K562 (cell line): ENCODE results near the gene CEP135. TPM values are rescaled to one million over a fixed set of nuclear protein-coding genes. Genes with fewer than 3 reads are reported as not detected.

ENCODE experiments used
- C11orf30 ChIP-seq: fragments of 450-650 bp; IDR thresholded peaks from 2 replicates; pipeline ENCODE4 v1.6.1; 2016; ENCODE audit warnings: low read depth, mild to moderate bottlenecking
- CHD7 ChIP-seq: fragments of 200-600 bp; sonication (generic); IDR thresholded peaks from one replicate; pipeline ENCODE4 v1.6.1; 2012; ENCODE audit warnings: mild to moderate bottlenecking, low read depth, low read length, inconsistent platforms
- CXXC5 ChIP-seq: fragments of 250-450 bp; sonication (Bioruptor Pico); IDR thresholded peaks from 2 replicates; pipeline ENCODE4 v1.8.0; 2022; ENCODE audit warnings: inconsistent platforms, mild to moderate bottlenecking, moderate library complexity
- E2F5 ChIP-seq: sonication (generic); formaldehyde crosslinking; IDR thresholded peaks from 2 replicates; pipeline ENCODE4 v1.8.0; 2022; ENCODE audit warnings: mild to moderate bottlenecking, missing genetic modification reagents
- L3MBTL2 ChIP-seq: fragments of 450-650 bp; IDR thresholded peaks from 2 replicates; pipeline ENCODE4 v1.6.1; 2016; ENCODE audit warnings: mild to moderate bottlenecking, moderate library complexity
- MAZ ChIP-seq, 2 experiments: fragments of 450-650 bp in 1 of 2; sonication (generic) in 1 of 2; formaldehyde crosslinking; IDR thresholded peaks in 1 of 2; conservative IDR thresholded peaks in 1 of 2; 2 replicates each; pipeline versions ENCODE4 v1.4.0 to v1.5.0; 2020; ENCODE audit warnings: mild to moderate bottlenecking in 1 of 2, missing genetic modification reagents in 1 of 2
- PRDM10 ChIP-seq: fragments of 450-650 bp; IDR thresholded peaks from 2 replicates; pipeline ENCODE4 v1.6.1; 2018; ENCODE audit not compliant: partially characterized antibody
- polyA plus RNA-seq, 8 experiments: library from polyadenylated mRNA; depleted of rRNA in 4 of 8; stranded (reverse) in 5 of 8; unstranded in 3 of 8; fragments of >200 nt; fragmentation: Nextera tagmentation in 2 of 8; fragmentation: Illumina TruSeq in 1 of 8; extraction: Ambion mirVana in 2 of 8; extraction: Trizol in 1 of 8; gene quantifications; 2 replicates each; pipeline versions ENCODE4 v1.2.1 to v1.2.3, GENCODE V29; 2011 to 2014; ENCODE audit warnings: inconsistent platforms in 1 of 8, missing spikeins in 1 of 8
- total RNA-seq, 7 experiments: library from RNA; depleted of rRNA in 6 of 7; stranded (reverse); fragments of >200 nt in 6 of 7; fragmentation: Illumina TruSeq in 2 of 7; extraction: Trizol in 2 of 7; gene quantifications; 2 replicates each; pipeline versions ENCODE4 v1.2.1 to v1.2.3, GENCODE V29; 2011 to 2021; ENCODE audit warnings: low replicate concordance in 1 of 7

CEP135 gene
- total and polyA plus RNA-seq, 9 of the 15 experiments (the other 6 are each of a cell fraction or from before 2014, with no cell fraction given) = 3.1 to 18.9 (median 15.3) TPM

- TF ChIP-seq CHD7 = no peak
- TF ChIP-seq E2F5 = no peak
- TF ChIP-seq MAZ (CRISPR knock-in tag; conservative IDR thresholded peaks at IDR 0.05 in 1 of 2, IDR thresholded peaks at IDR 0.05 in 1 of 2) = peak in 1 of 2 experiments; percentile 33; a peak in 1 of 4 replicates
- TF ChIP-seq C11orf30 = no peak
- peak; percentile 79 for TF ChIP-seq CXXC5
- TF ChIP-seq L3MBTL2 = peak; percentile 71
- TF ChIP-seq PRDM10 = peak; percentile 92
Measured at GRCh38 chr4:56048702-56049431, 100.1 kb downstream of the CEP135 start (continued).
